ENCODE data around the gene RAB3IL1. TPM values are rescaled to one million over a fixed set of nuclear protein-coding genes. Genes with fewer than 3 reads are reported as not detected.

Gene RAB3IL1
- total and polyA plus RNA-seq, 7 experiments from 2014 or later = 0.49 to 1.9 TPM; not detected in 5

DNA sequence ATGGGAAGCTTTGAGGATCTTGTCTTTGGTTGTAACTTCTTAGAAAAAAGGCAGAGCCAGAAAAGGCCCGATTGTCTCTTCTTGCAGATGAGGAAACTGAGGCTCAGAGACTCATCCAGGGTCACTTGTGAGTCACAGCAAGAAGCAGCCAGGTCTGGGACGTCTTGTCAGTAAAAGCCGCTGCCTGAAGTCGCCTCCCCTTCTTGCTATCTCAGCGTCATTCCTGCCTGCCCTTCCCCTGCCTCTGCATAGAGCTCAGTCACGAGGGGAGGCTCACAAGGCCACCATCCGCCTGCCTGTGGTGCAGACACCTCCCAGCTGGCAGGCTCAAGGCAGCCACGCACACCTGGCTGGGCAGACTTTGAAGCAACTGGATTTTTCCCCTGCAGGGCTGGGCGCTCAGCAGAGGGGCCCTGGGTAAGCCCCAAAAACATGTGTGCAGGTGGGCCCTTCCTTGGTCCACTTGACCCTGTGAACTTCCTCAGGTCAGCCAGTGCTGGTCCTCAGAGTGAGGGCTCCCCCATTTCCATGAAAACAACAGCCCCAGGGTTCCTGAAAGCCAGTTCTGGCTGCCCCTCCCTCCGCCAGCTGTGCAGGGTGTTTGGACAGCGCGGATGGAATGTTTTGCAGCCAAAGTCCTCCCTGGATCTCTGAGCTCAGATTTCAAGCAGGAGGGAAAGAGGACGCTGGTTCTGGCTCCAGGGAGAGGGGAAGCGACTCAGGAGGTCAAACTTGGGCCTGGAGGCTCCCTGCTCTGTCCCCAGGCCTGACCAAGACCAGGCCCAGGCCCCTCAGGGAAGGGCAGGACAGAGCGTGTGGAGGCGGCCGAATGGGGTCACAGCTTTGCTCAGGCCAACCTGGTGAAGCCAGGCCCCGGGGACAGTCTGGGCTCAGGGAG is 6.0 kb upstream of the RAB3IL1 start:
- Mint-ChIP-seq H3K36me3 (no peaks in the 10 kb centered on the region), H3K4me3 (no peak overlapping the region), H3K27me3 (peaks cover 21 to 39% (median 27%) of the 10 kb centered on the region in 5 donors), H3K4me1 (peaks cover 0 to 1% (median 0%) of the 10 kb centered on the region in 7 donors), H3K9me3 (peaks cover 0 to 1% (median 0%) of the 10 kb centered on the region in 11 donors), H3K27ac (no peak overlapping the region)
- H3K4me1 ChIP-seq (ENCODE audit: control insufficient read depth in 2 of 2, insufficient read depth in 2 of 2, low read length in 2 of 2) = no peaks in the 10 kb centered on the region
- H3K27me3 ChIP-seq (ENCODE audit: control insufficient read depth in 2 of 2, insufficient read depth in 2 of 2, low read length in 2 of 2) = no peaks in the 10 kb centered on the region
- no peak overlapping the region for H3K27ac ChIP-seq (ENCODE audit: low read depth, low read length)
- POLR2A ChIA-PET = no interaction called here
- DNase-seq (no peak), ATAC-seq (no peak)
- intact Hi-C loops (cut with micrococcal nuclease) = no loop called here
- H3K4me3 ChIP-seq (ENCODE audit: low read length) = no peak overlapping the region
- H3K9me3 ChIP-seq (ENCODE audit: control insufficient read depth in 2 of 3, low read length in 3 of 3) = no peaks in the 10 kb centered on the region
- CTCF ChIA-PET = no interaction called here
- H3K36me3 ChIP-seq (ENCODE audit: control insufficient read depth in 2 of 3, insufficient read depth in 3 of 3, low read length in 3 of 3) = no peaks in the 10 kb centered on the region

DNA sequence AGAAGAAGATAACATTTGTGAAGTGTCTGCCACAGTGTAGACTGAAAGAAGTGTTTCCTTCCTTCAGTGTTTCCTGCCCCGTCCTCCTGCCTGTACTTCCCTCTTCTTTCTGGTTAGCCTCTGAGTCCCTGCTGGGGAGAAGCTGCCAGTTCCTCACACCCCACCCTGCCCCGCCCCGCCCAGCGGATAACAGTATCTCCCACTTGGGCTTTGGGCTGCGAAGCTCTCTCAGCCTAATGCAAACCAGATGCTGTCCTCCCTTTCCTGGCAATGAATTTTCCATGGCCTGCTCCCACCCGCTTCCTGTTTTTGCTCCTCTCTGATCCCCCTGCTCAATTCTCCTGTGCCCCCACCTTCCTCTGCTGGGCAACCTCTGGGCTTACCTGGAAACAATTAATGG is 5.2 kb upstream of the RAB3IL1 start:
- DNase-seq (no peak), ATAC-seq (peak; percentile 66)
- Mint-ChIP-seq H3K27me3 (peaks cover 30 to 48% (median 36%) of the 10 kb centered on the region in 5 donors), H3K4me3 (no peak overlapping the region), H3K27ac (peak overlapping the region in 1 of 9 donors; percentile 67), H3K36me3 (peaks cover 0 to 3% (median 0%) of the 10 kb centered on the region in 5 donors), H3K4me1 (peaks cover 6 to 10% (median 8%) of the 10 kb centered on the region in 7 donors), H3K9me3 (peaks cover 0 to 1% (median 0%) of the 10 kb centered on the region in 11 donors)
- Histone ChIP-seq H3K9me3 (ENCODE audit: control insufficient read depth in 2 of 3, low read length in 3 of 3) (no peaks in the 10 kb centered on the region), H3K27me3 (ENCODE audit: control insufficient read depth in 2 of 2, insufficient read depth in 2 of 2, low read length in 2 of 2) (peaks cover 0 to 7% of the 10 kb centered on the region in 2 donors), H3K4me3 (ENCODE audit: low read length) (no peak overlapping the region), H3K4me1 (ENCODE audit: control insufficient read depth in 2 of 2, insufficient read depth in 2 of 2, low read length in 2 of 2) (no peaks in the 10 kb centered on the region), H3K36me3 (ENCODE audit: control insufficient read depth in 2 of 3, insufficient read depth in 3 of 3, low read length in 3 of 3) (no peaks in the 10 kb centered on the region), H3K27ac (ENCODE audit: low read depth, low read length) (no peak overlapping the region)
- CTCF ChIA-PET = no interaction called here
- intact Hi-C loops (cut with micrococcal nuclease) = no loop called here
- POLR2A ChIA-PET = no interaction called here

DNA sequence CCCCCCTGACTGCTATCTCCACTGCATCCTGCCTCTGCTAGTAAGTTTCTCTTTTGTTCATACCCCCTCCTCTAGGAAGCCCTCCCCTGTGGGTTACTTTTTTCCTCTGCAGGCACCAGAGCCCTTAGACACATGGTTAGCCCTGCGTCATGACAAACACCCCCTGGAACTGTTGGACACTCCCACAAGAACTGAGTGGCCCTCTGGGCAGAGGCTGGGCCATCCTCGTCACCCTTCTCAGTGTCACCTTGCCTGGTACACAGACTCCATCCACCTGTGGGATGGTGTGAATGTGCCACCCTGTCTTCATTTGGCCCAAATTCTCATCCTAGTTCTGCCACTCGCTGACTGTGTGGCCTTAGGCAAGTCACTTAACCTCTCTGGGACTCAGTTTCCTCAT is 4.1 kb upstream of the RAB3IL1 start:
- Histone ChIP-seq H3K27ac (ENCODE audit: low read depth, low read length) (no peak overlapping the region), H3K4me1 (ENCODE audit: control insufficient read depth in 2 of 2, insufficient read depth in 2 of 2, low read length in 2 of 2) (no peaks in the 10 kb centered on the region), H3K27me3 (ENCODE audit: control insufficient read depth in 2 of 2, insufficient read depth in 2 of 2, low read length in 2 of 2) (peaks cover 0 to 7% of the 10 kb centered on the region in 2 donors), H3K9me3 (ENCODE audit: control insufficient read depth in 2 of 3, low read length in 3 of 3) (no peaks in the 10 kb centered on the region), H3K4me3 (ENCODE audit: low read length) (no peak overlapping the region), H3K36me3 (ENCODE audit: control insufficient read depth in 2 of 3, insufficient read depth in 3 of 3, low read length in 3 of 3) (no peaks in the 10 kb centered on the region)
- DNase-seq (no peak), ATAC-seq (no peak)
- Mint-ChIP-seq H3K4me1 (peaks cover 6 to 11% (median 9%) of the 10 kb centered on the region in 7 donors), H3K27ac (peak overlapping the region in 1 of 9 donors; percentile 33), H3K27me3 (peaks cover 35 to 54% (median 41%) of the 10 kb centered on the region in 5 donors), H3K4me3 (no peak overlapping the region), H3K36me3 (peaks cover 0 to 3% (median 0%) of the 10 kb centered on the region in 5 donors), H3K9me3 (peaks cover 0 to 1% (median 0%) of the 10 kb centered on the region in 11 donors)
- CTCF ChIA-PET = no interaction called here
- POLR2A ChIA-PET = no interaction called here
- intact Hi-C loops (cut with micrococcal nuclease) = no loop called here

DNA sequence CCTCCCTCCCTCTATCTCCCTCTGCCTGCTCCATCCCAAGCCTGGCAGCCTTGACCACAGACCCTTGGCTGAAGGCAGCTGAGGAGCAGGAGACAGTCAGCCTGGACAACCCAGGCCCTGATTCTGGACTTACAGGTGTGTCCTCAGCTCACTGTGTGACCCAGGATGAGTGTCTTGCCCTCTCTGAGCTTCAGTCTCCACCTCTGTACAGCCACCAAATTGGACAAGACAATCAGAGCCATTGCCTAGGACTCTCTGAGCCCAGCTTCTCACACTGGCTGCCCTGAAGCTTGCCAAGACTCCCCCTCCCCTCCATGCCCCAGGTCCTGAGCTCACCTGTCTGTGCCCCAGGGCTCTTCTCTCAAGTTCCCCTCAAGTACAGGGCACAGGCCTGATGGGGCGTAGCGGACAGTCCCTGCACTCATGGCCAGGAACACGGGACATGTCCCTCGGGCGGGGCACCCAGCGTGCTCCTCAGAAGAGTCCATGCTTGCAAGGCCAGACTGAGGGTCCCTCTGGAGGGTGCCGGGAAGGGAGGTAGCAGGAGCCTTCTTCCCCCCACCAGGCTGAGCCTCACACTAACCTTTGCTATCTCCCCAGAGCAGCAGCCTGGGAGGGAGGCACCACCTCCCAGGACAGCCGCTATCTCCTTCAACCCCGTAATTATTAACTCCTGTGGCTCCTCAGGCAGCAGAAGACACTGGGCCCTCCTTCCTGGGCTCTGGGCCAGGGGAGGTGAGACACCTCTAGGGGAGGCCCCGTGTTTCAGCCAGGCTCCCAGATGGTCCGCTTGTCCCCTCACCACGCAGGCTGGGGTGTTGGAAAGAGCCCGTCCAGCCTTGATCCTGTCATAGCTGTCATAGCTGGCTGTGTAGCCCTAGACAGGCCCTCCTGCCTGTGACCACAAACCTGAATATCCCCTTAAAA is 2.6 kb upstream of the RAB3IL1 start:
- Mint-ChIP-seq H3K4me3 (peak overlapping the region in 1 of 10 donors; percentile 1), H3K27me3 (peaks cover 45 to 59% (median 51%) of the 10 kb centered on the region in 5 donors), H3K36me3 (peaks cover 0 to 3% (median 0%) of the 10 kb centered on the region in 5 donors), H3K4me1 (peaks cover 6 to 11% (median 9%) of the 10 kb centered on the region in 7 donors), H3K9me3 (peaks cover 0 to under 1% (median 0%) of the 10 kb centered on the region in 11 donors), H3K27ac (peak overlapping the region in 1 of 9 donors; percentile 43)
- intact Hi-C loops (cut with micrococcal nuclease) = no loop called here
- H3K36me3 ChIP-seq (ENCODE audit: control insufficient read depth in 2 of 3, insufficient read depth in 3 of 3, low read length in 3 of 3) = no peaks in the 10 kb centered on the region
- ATAC-seq (no peak), DNase-seq (peak in 1 of 9 donors; percentile 17)
- no peaks in the 10 kb centered on the region for H3K9me3 ChIP-seq (ENCODE audit: control insufficient read depth in 2 of 3, low read length in 3 of 3)
- CTCF ChIA-PET = no interaction called here
- H3K27me3 ChIP-seq (ENCODE audit: control insufficient read depth in 2 of 2, insufficient read depth in 2 of 2, low read length in 2 of 2) = peaks cover 0 to 7% of the 10 kb centered on the region in 2 donors
- no peak overlapping the region for H3K27ac ChIP-seq (ENCODE audit: low read depth, low read length)
- no peak overlapping the region for H3K4me3 ChIP-seq (ENCODE audit: low read length)
- POLR2A ChIA-PET = interaction anchor here (0.5 kb wide), 1 partner anchor 592 kb away, joined by 6 read pairs; no protein-coding TSS in a partner anchor
- H3K4me1 ChIP-seq (ENCODE audit: control insufficient read depth in 2 of 2, insufficient read depth in 2 of 2, low read length in 2 of 2) = no peaks in the 10 kb centered on the region

DNA sequence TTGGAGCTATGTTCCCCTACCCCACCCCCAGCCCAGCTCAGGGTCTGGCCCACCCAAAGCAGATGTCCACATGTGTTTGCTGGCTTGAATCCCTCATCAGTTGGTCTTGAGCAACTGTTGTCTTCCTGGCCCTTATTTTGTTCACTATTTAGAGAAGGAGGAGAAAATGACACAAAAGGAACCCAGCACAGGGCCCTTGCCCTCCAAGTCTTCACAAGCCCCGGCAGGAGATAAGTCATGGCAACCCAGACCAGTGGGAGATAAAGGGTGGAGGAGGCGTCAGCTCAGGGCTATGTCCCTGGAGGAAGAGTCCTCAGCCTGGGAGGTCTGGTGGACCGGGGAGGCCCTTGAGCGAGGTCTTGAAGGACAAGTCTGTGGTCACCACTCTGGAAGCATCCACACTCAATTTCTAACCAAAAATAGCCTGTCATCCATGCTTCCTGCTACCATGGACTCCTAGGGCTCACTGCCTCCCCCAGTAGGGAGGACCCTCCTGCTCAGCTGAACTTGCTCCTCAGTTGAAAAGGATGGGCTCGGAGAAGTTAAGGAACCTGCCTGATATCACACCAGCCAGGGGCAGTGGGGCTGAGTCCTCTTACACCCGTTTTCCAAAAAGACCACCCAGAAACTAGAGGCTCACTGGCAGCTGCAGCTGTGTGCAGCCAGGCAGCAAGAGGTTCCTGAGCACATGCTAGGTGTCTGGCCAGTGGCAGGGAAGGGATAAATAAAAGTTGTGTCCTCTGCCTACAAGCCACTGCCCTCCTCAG is 1.8 kb upstream of the RAB3IL1 start:
- Histone ChIP-seq H3K27me3 (ENCODE audit: control insufficient read depth in 2 of 2, insufficient read depth in 2 of 2, low read length in 2 of 2) (peaks cover 0 to 7% of the 10 kb centered on the region in 2 donors), H3K36me3 (ENCODE audit: control insufficient read depth in 2 of 3, insufficient read depth in 3 of 3, low read length in 3 of 3) (no peaks in the 10 kb centered on the region), H3K9me3 (ENCODE audit: control insufficient read depth in 2 of 3, low read length in 3 of 3) (no peaks in the 10 kb centered on the region), H3K27ac (ENCODE audit: low read depth, low read length) (no peak overlapping the region), H3K4me1 (ENCODE audit: control insufficient read depth in 2 of 2, insufficient read depth in 2 of 2, low read length in 2 of 2) (no peaks in the 10 kb centered on the region), H3K4me3 (ENCODE audit: low read length) (no peak overlapping the region)
- H3K9me3 Mint-ChIP-seq = no peaks in the 10 kb centered on the region
- H3K36me3 Mint-ChIP-seq = peaks cover 0 to 3% (median 0%) of the 10 kb centered on the region in 5 donors
- ChIA-PET POLR2A (no interaction called here), CTCF (no interaction called here)
- H3K4me1 Mint-ChIP-seq = peaks cover 6 to 11% (median 9%) of the 10 kb centered on the region in 7 donors
- peak overlapping the region in 3 of 10 donors; percentile 5 to 82 (median 6) for H3K4me3 Mint-ChIP-seq
- DNase-seq = no peak
- intact Hi-C loops (cut with micrococcal nuclease) = no loop called here
- peaks cover 54 to 63% (median 58%) of the 10 kb centered on the region in 5 donors for H3K27me3 Mint-ChIP-seq
- no peak for ATAC-seq
- peak overlapping the region in 1 of 9 donors; percentile 63 for H3K27ac Mint-ChIP-seq

Measured in naive thymus-derived CD4-positive, alpha-beta T cell (primary cell).